HCT116 (cell line): ENCODE results near the gene IFIH1. TPM values are rescaled to one million over a fixed set of nuclear protein-coding genes. Genes with fewer than 3 reads are reported as not detected.

Experiments
- ATAC-seq: fragments of 200-7000 bp; cut with Tn5 transposase; 2 replicates; pipeline ENCODE4 v1.9.1; 2020; ENCODE audit warnings: mild to moderate bottlenecking, moderate library complexity
- BruUV-seq: library from RNA; stranded (reverse); fragments of 400-500 nt; replicated peaks from 2 replicates; lab custom pipeline; 2021; lab: Mats Ljungman, UMichigan
- CTCF ChIA-PET: fragments of 300-600 bp; sonication (Branson Sonifier 250); formaldehyde crosslinking; loops from one replicate; lab custom pipeline; 2021; ENCODE audit warnings: antibody characterized with exemption; lab: Charles Lee
- POLR2A ChIA-PET: fragments of 300-600, 350-600 bp; sonication (Branson Sonifier 250); formaldehyde crosslinking; loops from one replicate; lab custom pipeline; 2021; ENCODE audit warnings: antibody characterized with exemption; lab: Charles Lee
- RAD21 ChIA-PET, 2 experiments: fragments of 300-600 bp; sonication (Branson Sonifier 250); formaldehyde crosslinking; loops; one replicate each; lab custom pipeline; 2023; ENCODE audit warnings: low total read pairs in 2 of 2; ENCODE audit not compliant: uncharacterized antibody in 2 of 2, unreplicated experiment in 2 of 2, low non-redundant PET in 1 of 2; lab: Charles Lee
- DNase-seq: peaks from one replicate; pipeline ENCODE4 v3.0.0-alpha.2; 2010; ENCODE audit warnings: low read depth, low spot score
- H2AFZ ChIP-seq: fragments of 200-600 bp; shearing (Covaris generic), sonication (generic); 2 replicates; pipeline ENCODE4 v1.6.1; 2017; ENCODE audit warnings: low read depth, mixed run types, mixed read lengths, antibody characterized with exemption, low read length; ENCODE audit not compliant: poor library complexity, severe bottlenecking
- H3K27ac ChIP-seq: 2 replicates; pipeline ENCODE4 v1.5.1; 2012; ENCODE audit warnings: low read depth, low read length
- H3K27me3 ChIP-seq: fragments of 200-600 bp; sonication (generic); 2 replicates; pipeline ENCODE4 v1.6.1; 2016; ENCODE audit warnings: mixed run types, low read length, mixed read lengths; ENCODE audit not compliant: insufficient read depth
- H3K36me3 ChIP-seq, 2 experiments: fragments of 200-500 bp in 1 of 2; fragments of 200-600 bp in 1 of 2; sonication (Bioruptor generic) in 1 of 2; sonication (generic) in 1 of 2; 2 replicates each; pipeline versions ENCODE4 v1.5.1 to v1.6.1; 2014 to 2016; ENCODE audit warnings: low read length in 2 of 2, inconsistent platforms in 1 of 2, mixed read lengths in 1 of 2, mixed run types in 1 of 2; ENCODE audit not compliant: insufficient read depth in 2 of 2, control insufficient read depth in 1 of 2
- H3K4me1 ChIP-seq, 2 experiments: fragments of 200-600 bp in 1 of 2; sonication (generic) in 1 of 2; 2 replicates each; pipeline versions ENCODE4 v1.5.1 to v1.6.1; 2012 to 2017; ENCODE audit warnings: low read length in 2 of 2, inconsistent platforms in 1 of 2, mild to moderate bottlenecking in 1 of 2, mixed read lengths in 1 of 2, mixed run types in 1 of 2, moderate library complexity in 1 of 2; ENCODE audit not compliant: insufficient read depth in 2 of 2, control insufficient read depth in 1 of 2
- H3K4me2 ChIP-seq: fragments of 200-600 bp; sonication (generic); 2 replicates; pipeline ENCODE4 v1.6.1; 2017; ENCODE audit warnings: mixed run types, low read length, mixed read lengths
- H3K4me3 ChIP-seq, 2 experiments: fragments of 200-600 bp in 1 of 2; sonication (generic) in 1 of 2; replicated peaks in 1 of 2; 2 replicates each; pipeline ENCODE4 v1.5.1; 2011 to 2016; ENCODE audit warnings: low read length in 2 of 2, control low read depth in 1 of 2, low read depth in 1 of 2, mild to moderate bottlenecking in 1 of 2, mixed read lengths in 1 of 2, mixed run types in 1 of 2
- H3K79me2 ChIP-seq: fragments of 200-600 bp; sonication (generic); 2 replicates; pipeline ENCODE4 v1.6.1; 2017; ENCODE audit warnings: mild to moderate bottlenecking, mixed run types, low read length, moderate library complexity, mixed read lengths; ENCODE audit not compliant: insufficient read depth
- H3K9ac ChIP-seq: fragments of 200-600 bp; sonication (generic); 2 replicates; pipeline ENCODE4 v1.6.1; 2016; ENCODE audit warnings: low read length, mixed read lengths
- H3K9me2 ChIP-seq: fragments of 200-600 bp; sonication (generic), shearing (Covaris generic); 2 replicates; pipeline ENCODE4 v1.6.1; 2017; ENCODE audit warnings: mixed run types, mild to moderate bottlenecking, moderate library complexity; ENCODE audit not compliant: insufficient read depth
- H3K9me3 ChIP-seq, 2 experiments: fragments of 200-500 bp in 1 of 2; fragments of 200-600 bp in 1 of 2; sonication (Bioruptor generic) in 1 of 2; sonication (generic) in 1 of 2; 2 replicates each; pipeline ENCODE4 v1.6.1; 2014 to 2017; ENCODE audit warnings: low read length in 2 of 2, mixed read lengths in 2 of 2, inconsistent platforms in 1 of 2, low read depth in 1 of 2, mild to moderate bottlenecking in 1 of 2, mixed run types in 1 of 2, moderate library complexity in 1 of 2; ENCODE audit not compliant: control insufficient read depth in 1 of 2, insufficient read depth in 1 of 2
- H4K20me1 ChIP-seq: fragments of 200-600 bp; sonication (generic), shearing (Covaris generic); 2 replicates; pipeline ENCODE4 v1.6.1; 2017; ENCODE audit warnings: mixed run types, mild to moderate bottlenecking, moderate library complexity; ENCODE audit not compliant: insufficient read depth
- CEBPB ChIP-seq: IDR thresholded peaks from 2 replicates; pipeline ENCODE4 v1.6.1; 2012; ENCODE audit warnings: low read depth
- EGR1 ChIP-seq: IDR thresholded peaks from 2 replicates; pipeline ENCODE4 v1.6.1; 2012; ENCODE audit warnings: low read depth
- ELF1 ChIP-seq: IDR thresholded peaks from 2 replicates; pipeline ENCODE4 v1.6.1; 2012; ENCODE audit warnings: low read depth, borderline replicate concordance
- EZH2 ChIP-seq: fragments of 200-600 bp; sonication (generic); IDR thresholded peaks from 2 replicates; pipeline ENCODE4 v1.6.1; 2017; ENCODE audit warnings: antibody characterized with exemption, mixed run types
- EZH2phosphoT487 ChIP-seq: fragments of 200-600 bp; IDR thresholded peaks from 2 replicates; pipeline ENCODE4 v1.6.1; 2018; ENCODE audit warnings: antibody characterized with exemption, borderline replicate concordance
- RAD21 ChIP-seq: IDR thresholded peaks from 2 replicates; pipeline ENCODE4 v1.6.1; 2012; ENCODE audit warnings: low read depth, mild to moderate bottlenecking
- SP1 ChIP-seq: IDR thresholded peaks from 2 replicates; pipeline ENCODE4 v1.6.1; 2012; ENCODE audit warnings: low read depth
- SRF ChIP-seq: IDR thresholded peaks from 2 replicates; pipeline ENCODE4 v1.6.1; 2012; ENCODE audit warnings: low read depth
- TCF7L2 ChIP-seq: IDR thresholded peaks from 2 replicates; pipeline ENCODE4 v1.7.0; 2011; ENCODE audit warnings: borderline replicate concordance, inconsistent platforms; ENCODE audit not compliant: insufficient read depth, insufficient read length; ENCODE audit errors: extremely low read depth
- YY1 ChIP-seq: IDR thresholded peaks from 2 replicates; pipeline ENCODE4 v1.6.1; 2011; ENCODE audit warnings: low read length, low read depth, moderate library complexity, mild to moderate bottlenecking; ENCODE audit not compliant: insufficient replicate concordance; ENCODE audit errors: extremely low read depth
- ZFX ChIP-seq: fragments of 450-650 bp; IDR thresholded peaks from 2 replicates; pipeline ENCODE4 v1.6.1; 2017
- intact Hi-C: fragments of 100-400 bp; cut with micrococcal nuclease; formaldehyde crosslinking; loops from 2 replicates; pipeline ENCODE4 v1.10.0; 2022
- total RNA-seq: library from RNA; stranded (reverse); gene quantifications from one replicate; pipeline ENCODE4 v1.2.1, GENCODE V29; 2021; ENCODE audit not compliant: unreplicated experiment
- TF ChIP-seq, protein P1 (sequence below): IDR thresholded peaks from 2 replicates; pipeline ENCODE4 v1.6.1; 2011; ENCODE audit warnings: mild to moderate bottlenecking, low read length, moderate library complexity; ENCODE audit not compliant: insufficient replicate concordance; ENCODE audit errors: extremely low read depth
- TF ChIP-seq, protein P2 (sequence below): IDR thresholded peaks from 2 replicates; pipeline ENCODE4 v1.6.1; 2012
- TF ChIP-seq, protein P3 (sequence below): IDR thresholded peaks from 2 replicates; pipeline ENCODE4 v1.6.1; 2012; ENCODE audit warnings: low read depth
- TF ChIP-seq, protein P4 (sequence below), 3 experiments: fragments of 200-600 bp in 1 of 3; sonication (generic) in 1 of 3; IDR thresholded peaks in 2 of 3; conservative IDR thresholded peaks in 1 of 3; 2 replicates each; pipeline ENCODE4 v1.5.1; 2012 to 2017; ENCODE audit warnings: low read depth in 2 of 3, low read length in 2 of 3, antibody characterized with exemption in 1 of 3, borderline replicate concordance in 1 of 3, control low read depth in 1 of 3, mild to moderate bottlenecking in 1 of 3, mixed read lengths in 1 of 3, mixed run types in 1 of 3, moderate library complexity in 1 of 3; ENCODE audit not compliant: insufficient read depth in 1 of 3
- TF ChIP-seq, protein P5 (sequence below): IDR thresholded peaks from 2 replicates; pipeline ENCODE4 v1.6.1; 2012

The IFIH1 gene
- total RNA-seq, 1 experiment from 2014 or later = 7.0 TPM

DNA sequence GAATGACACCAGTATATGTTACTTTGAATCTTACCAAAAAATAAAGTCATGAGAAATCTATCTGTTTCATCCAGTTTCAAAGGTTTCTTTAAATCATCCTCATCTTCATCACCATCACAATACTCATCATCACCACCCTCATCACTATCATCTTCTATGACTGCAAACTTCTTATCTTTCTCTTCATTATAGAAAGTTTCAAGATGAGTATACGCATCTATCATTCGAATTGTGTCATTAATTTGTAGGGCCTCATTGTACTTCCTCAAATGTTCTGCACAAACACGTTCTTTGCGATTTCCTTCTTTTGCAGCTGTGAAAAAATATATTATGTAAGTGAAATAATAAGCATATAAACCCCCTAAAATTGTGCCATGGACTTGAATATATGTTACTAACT is 41.1 kb downstream of the IFIH1 start:
- Histone ChIP-seq H4K20me1 (no peaks in the 10 kb centered on the region), H3K27ac (no peak overlapping the region), H3K36me3 (no peaks in the 10 kb centered on the region), H3K79me2 (no peaks in the 10 kb centered on the region), H2AFZ (no peak overlapping the region), H3K4me3 (no peak overlapping the region), H3K4me1 (no peaks in the 10 kb centered on the region), H3K9ac (no peak overlapping the region), H3K9me2 (no peaks in the 10 kb centered on the region), H3K9me3 (no peaks in the 10 kb centered on the region), H3K4me2 (no peak overlapping the region), H3K27me3 (no peaks in the 10 kb centered on the region)
- ATAC-seq (no peak), DNase-seq (no peak)
- CTCF ChIA-PET = interaction anchor here (0.9 kb wide), 1 partner anchor 21 kb away, joined by 3 read pairs; no protein-coding TSS in a partner anchor
- RAD21 ChIA-PET = no interaction called here
- intact Hi-C loops = no loop called here
- POLR2A ChIA-PET = no interaction called here
- TF ChIP-seq SP1 (no peak), SRF (no peak), EZH2 (no peak), TCF7L2 (no peak), EZH2phosphoT487 (no peak), ZFX (no peak), EGR1 (no peak), ELF1 (no peak), RAD21 (no peak), YY1 (no peak), CEBPB (no peak)
- TF ChIP-seq, protein P1, sequence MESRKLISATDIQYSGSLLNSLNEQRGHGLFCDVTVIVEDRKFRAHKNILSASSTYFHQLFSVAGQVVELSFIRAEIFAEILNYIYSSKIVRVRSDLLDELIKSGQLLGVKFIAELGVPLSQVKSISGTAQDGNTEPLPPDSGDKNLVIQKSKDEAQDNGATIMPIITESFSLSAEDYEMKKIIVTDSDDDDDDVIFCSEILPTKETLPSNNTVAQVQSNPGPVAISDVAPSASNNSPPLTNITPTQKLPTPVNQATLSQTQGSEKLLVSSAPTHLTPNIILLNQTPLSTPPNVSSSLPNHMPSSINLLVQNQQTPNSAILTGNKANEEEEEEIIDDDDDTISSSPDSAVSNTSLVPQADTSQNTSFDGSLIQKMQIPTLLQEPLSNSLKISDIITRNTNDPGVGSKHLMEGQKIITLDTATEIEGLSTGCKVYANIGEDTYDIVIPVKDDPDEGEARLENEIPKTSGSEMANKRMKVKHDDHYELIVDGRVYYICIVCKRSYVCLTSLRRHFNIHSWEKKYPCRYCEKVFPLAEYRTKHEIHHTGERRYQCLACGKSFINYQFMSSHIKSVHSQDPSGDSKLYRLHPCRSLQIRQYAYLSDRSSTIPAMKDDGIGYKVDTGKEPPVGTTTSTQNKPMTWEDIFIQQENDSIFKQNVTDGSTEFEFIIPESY = no peak
- TF ChIP-seq, protein P2, sequence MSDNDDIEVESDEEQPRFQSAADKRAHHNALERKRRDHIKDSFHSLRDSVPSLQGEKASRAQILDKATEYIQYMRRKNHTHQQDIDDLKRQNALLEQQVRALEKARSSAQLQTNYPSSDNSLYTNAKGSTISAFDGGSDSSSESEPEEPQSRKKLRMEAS = no peak
- TF ChIP-seq, protein P3, sequence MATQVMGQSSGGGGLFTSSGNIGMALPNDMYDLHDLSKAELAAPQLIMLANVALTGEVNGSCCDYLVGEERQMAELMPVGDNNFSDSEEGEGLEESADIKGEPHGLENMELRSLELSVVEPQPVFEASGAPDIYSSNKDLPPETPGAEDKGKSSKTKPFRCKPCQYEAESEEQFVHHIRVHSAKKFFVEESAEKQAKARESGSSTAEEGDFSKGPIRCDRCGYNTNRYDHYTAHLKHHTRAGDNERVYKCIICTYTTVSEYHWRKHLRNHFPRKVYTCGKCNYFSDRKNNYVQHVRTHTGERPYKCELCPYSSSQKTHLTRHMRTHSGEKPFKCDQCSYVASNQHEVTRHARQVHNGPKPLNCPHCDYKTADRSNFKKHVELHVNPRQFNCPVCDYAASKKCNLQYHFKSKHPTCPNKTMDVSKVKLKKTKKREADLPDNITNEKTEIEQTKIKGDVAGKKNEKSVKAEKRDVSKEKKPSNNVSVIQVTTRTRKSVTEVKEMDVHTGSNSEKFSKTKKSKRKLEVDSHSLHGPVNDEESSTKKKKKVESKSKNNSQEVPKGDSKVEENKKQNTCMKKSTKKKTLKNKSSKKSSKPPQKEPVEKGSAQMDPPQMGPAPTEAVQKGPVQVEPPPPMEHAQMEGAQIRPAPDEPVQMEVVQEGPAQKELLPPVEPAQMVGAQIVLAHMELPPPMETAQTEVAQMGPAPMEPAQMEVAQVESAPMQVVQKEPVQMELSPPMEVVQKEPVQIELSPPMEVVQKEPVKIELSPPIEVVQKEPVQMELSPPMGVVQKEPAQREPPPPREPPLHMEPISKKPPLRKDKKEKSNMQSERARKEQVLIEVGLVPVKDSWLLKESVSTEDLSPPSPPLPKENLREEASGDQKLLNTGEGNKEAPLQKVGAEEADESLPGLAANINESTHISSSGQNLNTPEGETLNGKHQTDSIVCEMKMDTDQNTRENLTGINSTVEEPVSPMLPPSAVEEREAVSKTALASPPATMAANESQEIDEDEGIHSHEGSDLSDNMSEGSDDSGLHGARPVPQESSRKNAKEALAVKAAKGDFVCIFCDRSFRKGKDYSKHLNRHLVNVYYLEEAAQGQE = no peak
- TF ChIP-seq, protein P4, sequence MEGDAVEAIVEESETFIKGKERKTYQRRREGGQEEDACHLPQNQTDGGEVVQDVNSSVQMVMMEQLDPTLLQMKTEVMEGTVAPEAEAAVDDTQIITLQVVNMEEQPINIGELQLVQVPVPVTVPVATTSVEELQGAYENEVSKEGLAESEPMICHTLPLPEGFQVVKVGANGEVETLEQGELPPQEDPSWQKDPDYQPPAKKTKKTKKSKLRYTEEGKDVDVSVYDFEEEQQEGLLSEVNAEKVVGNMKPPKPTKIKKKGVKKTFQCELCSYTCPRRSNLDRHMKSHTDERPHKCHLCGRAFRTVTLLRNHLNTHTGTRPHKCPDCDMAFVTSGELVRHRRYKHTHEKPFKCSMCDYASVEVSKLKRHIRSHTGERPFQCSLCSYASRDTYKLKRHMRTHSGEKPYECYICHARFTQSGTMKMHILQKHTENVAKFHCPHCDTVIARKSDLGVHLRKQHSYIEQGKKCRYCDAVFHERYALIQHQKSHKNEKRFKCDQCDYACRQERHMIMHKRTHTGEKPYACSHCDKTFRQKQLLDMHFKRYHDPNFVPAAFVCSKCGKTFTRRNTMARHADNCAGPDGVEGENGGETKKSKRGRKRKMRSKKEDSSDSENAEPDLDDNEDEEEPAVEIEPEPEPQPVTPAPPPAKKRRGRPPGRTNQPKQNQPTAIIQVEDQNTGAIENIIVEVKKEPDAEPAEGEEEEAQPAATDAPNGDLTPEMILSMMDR (IDR thresholded peaks at IDR 0.05 in 2 of 3, conservative IDR thresholded peaks at IDR 0.05 in 1 of 3; ENCODE audit: borderline replicate concordance in 1 of 3, insufficient read depth in 1 of 3, low read depth in 2 of 3, low read length in 2 of 3) = no peak
- TF ChIP-seq, protein P5, sequence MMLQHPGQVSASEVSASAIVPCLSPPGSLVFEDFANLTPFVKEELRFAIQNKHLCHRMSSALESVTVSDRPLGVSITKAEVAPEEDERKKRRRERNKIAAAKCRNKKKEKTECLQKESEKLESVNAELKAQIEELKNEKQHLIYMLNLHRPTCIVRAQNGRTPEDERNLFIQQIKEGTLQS = no peak
- BruUV-seq = no TSS peak
